DMS 273 treated with DMSO at 0.1 percent for 48 hours (cell line): ENCODE measurements around the gene CENPH.
A peak's percentile ranks its signal among the peaks of the same experiment; 100 is the strongest.
"Not testable (repeated sequence)": the region's sequence is repeated elsewhere in the genome, so short reads cannot be mapped to it uniquely, and the experiment has no call there.

ENCODE experiments used
- DNase-seq: peaks from one replicate; lab custom pipeline; 2025; lab: John Stamatoyannopoulos, UW

CENPH gene

GRCh38 chr5:69189162-69190086 lies at the start of gene CENPH:
Gene CENPH (plus strand): TSS chr5:69189583. CDS start chr5:69189635, 52 bp downstream.
- peak; percentile 90 for DNase-seq

- not testable (repeated sequence) for DNase-seq
Measured at GRCh38 chr5:69140239-69140638, 49.1 kb upstream of the CENPH start.

- DNase-seq, result no peak
Measured at GRCh38 chr5:69140827-69141226, 48.6 kb upstream of the CENPH start.

- not testable (repeated sequence) for DNase-seq
Measured at GRCh38 chr5:69148576-69148975, 40.8 kb upstream of the CENPH start.

GRCh38 chr5:69148981-69149675 lies 40.3 kb upstream of the CENPH start:
- DNase-seq, result no peak

GRCh38 chr5:69149676-69150010 lies 39.7 kb upstream of the CENPH start:
- no peak for DNase-seq

GRCh38 chr5:69152731-69153130 lies 36.7 kb upstream of the CENPH start:
- DNase-seq, result no peak

GRCh38 chr5:69156456-69156855 lies 32.9 kb upstream of the CENPH start:
- DNase-seq, result no peak

GRCh38 chr5:69158039-69158438 lies 31.3 kb upstream of the CENPH start:
- DNase-seq, result no peak

GRCh38 chr5:69160651-69161050 lies 28.7 kb upstream of the CENPH start:
- DNase-seq, result no peak

- peak; percentile 95 for DNase-seq
Measured at GRCh38 chr5:69166686-69167492, 22.5 kb upstream of the CENPH start, which contains the start of gene CCNB1. Gene CCNB1 (plus strand): TSS chr5:69167150. CDS start chr5:69167263, 113 bp downstream.

GRCh38 chr5:69167493-69167855 lies 21.9 kb upstream of the CENPH start:
- DNase-seq, result no peak

- no peak for DNase-seq
Measured at GRCh38 chr5:69167929-69168328, 21.5 kb upstream of the CENPH start.

- DNase-seq, result no peak
Measured at GRCh38 chr5:69170495-69170894, 18.9 kb upstream of the CENPH start.

GRCh38 chr5:69170969-69171368 lies 18.4 kb upstream of the CENPH start:
- no peak for DNase-seq

- DNase-seq, result not testable (repeated sequence)
Measured at GRCh38 chr5:69181659-69182293, 7.6 kb upstream of the CENPH start.

GRCh38 chr5:69184621-69185020 lies 4.8 kb upstream of the CENPH start:
- DNase-seq, result no peak

- no peak for DNase-seq
Measured at GRCh38 chr5:69187342-69187741, 2.0 kb upstream of the CENPH start.

- no peak for DNase-seq
Measured at GRCh38 chr5:69188811-69189161, 597 bp upstream of the CENPH start.

- no peak for DNase-seq
Measured at GRCh38 chr5:69202497-69202896, 13.1 kb downstream of the CENPH start.

- no peak for DNase-seq
Measured at GRCh38 chr5:69206528-69207190, 17.3 kb downstream of the CENPH start.
